GM04503 (cell line): ENCODE results near the gene PCDH19.
A peak's percentile ranks its signal among the peaks of the same experiment; 100 is the strongest.

Experiments
- DNase-seq: peaks from one replicate; pipeline ENCODE4 v3.0.0-alpha.2; 2012; ENCODE audit warnings: low read depth

Gene PCDH19

GRCh38 chrX:100405424-100405823, 4.6 kb downstream of the PCDH19 start:
- no peak for DNase-seq

- no peak for DNase-seq
These were observed 5.2 kb downstream of the PCDH19 start for GRCh38 chrX:100404851-100405250.

DNA sequence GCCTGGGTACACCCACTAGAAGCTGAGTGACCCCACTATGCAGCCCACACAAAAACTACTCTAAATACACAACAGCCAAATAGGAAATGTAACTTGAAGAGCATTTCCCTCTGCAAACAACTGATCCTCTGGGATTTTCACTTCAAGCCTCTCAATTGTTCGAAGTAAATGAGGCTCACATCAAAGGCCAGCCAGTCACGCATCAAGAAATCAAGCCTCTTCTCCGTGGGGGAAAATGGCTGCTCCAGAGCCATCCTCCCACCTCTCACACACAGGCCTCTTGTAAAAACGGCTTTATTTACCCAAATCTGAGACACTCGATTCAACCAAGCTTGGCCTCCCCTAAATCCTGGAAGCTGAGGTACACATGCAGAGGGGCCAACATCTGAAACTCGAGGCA, 14.3 kb downstream of the PCDH19 start:
- no peak for DNase-seq

DNA sequence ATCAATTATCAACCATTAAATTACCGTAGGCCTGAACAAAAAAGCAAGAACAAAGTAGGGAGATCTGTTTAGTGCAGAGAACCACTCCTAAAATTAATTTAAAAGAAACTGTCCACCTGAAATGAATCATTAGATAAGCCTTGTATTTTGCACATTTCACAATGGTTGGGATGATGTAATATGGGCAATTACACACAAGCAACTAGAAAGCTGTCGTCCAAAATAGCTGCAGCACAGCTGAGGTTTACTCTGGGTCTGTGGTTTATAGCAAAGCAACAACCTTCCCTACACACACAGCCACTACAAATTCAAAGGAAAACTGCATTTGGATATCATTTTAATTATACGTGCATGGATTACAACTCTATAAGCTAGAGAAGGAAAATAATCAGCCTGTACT, 28.5 kb downstream of the PCDH19 start:
- no peak for DNase-seq

DNA sequence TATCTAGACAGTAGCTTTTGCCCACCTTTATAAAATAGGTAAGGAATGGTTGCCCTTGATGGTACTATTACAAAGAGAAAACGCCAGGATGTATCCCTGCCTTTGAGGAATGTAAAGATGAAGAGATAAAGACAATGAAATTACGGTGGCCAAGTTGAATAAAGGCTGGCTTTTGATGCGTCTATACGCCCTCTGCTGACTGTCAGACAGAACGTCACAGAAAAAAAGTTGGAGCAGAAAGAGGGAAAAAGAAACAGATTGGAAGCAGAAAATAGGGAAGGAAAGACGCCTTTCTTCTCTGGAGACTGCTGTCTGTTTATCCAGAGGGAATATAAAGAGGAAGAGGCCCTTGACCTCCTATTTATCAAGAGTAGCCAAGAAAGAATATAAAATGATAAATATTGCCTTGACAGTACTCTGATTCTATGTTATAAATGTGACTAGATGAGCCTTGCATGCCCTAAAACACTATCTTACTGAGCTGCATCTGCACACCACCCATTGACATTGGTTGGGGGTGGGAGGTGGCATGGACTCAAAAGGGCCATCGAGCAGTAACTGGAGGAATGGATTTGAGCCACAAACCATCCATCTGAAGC, 30.6 kb downstream of the PCDH19 start:
- DNase-seq = no peak

DNA sequence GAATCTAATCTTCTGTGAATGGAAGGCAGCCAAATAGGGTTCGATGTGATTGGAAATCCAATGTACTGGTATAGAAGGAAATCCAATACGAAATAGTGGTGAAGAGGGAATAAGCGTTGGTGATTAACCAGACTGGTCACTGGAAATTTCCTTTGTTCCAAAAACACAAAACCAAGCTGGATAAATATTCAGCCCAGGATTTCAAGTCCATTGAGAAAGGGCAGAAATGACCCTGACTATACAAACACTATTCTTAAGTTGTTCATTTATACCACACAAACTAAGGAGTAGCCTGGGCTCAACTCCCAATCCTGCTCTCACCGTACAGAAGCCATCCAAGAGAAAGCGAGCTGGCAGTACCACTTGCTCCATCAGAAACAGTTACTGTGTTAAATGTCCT, 32.2 kb downstream of the PCDH19 start:
- no peak for DNase-seq

GRCh38 chrX:100376576-100376975, 33.5 kb downstream of the PCDH19 start:
- DNase-seq = peak; percentile 6

GRCh38 chrX:100373673-100374072, 36.4 kb downstream of the PCDH19 start:
- DNase-seq = no peak

DNA sequence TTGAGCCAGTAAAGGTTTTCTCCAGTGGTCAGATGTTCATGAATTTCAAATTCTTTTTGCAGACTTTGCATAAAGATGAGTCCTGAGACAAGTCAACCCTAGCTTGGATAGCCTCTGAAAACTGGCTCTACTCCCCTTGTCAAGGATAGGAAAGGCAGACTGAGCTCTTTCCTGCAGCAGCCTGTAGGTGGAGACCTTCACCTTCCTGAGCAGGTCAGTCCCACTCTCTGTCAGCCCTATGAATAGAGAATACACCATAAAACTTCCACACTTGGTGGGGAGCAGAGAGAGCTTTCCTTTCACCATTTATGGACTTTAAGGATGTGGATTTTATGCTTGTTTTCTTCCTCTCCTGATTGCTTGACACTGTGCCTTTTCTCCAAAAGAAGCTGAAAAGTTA, 41.9 kb downstream of the PCDH19 start:
- DNase-seq = no peak

- DNase-seq = no peak
These were observed 46.2 kb downstream of the PCDH19 start for GRCh38 chrX:100363896-100364295.

- DNase-seq = no peak
These were observed 51.3 kb downstream of the PCDH19 start for GRCh38 chrX:100358766-100359165.

DNA sequence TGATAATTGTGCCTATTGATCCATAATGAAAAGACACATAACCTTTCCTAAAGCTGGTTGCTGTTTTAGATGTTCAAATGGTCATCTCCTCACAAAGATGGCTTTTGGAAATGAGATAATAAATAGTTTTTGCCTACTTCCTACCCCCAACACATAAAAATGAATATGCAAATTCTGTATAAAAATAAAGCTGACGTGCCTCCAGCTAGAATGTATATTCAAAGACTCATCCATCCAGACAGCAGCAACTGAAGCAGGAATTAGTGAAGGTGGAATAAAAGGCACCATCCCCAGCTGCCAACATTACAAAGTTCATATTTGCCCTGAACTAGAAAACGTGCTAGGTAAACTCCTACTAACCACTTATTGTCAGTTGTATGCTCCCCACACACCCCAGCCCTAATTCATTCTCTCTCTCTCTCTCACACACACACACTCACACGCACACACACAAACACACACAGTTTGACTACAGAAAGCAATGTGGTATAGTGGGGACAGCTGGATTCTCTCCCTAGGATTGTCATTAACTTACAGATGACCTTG, 53.6 kb downstream of the PCDH19 start:
- DNase-seq = no peak

DNA sequence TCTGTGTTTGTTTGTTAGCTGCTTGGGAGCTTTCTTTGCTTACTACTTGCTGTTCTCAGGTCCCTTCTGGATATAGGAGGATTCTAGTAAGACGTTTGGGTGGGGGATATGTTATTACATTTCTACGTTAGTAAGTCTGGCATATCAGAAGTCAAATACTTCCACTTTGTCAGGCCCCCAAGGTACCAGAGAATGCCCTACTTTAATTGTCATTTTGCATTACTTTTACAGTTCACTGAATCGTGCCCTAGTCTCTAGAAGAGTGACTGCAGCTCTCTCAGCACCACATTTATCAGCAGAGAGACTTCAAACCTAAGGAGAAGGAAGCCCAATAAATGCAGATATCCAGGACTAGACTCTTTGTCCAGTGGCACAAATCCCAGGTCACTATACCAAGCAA, 54.4 kb downstream of the PCDH19 start:
- no peak for DNase-seq

- no peak for DNase-seq
These were observed 56.7 kb downstream of the PCDH19 start for GRCh38 chrX:100353326-100353725.

GRCh38 chrX:100350704-100351489, 59.2 kb downstream of the PCDH19 start:
- DNase-seq = no peak

- no peak for DNase-seq
These were observed 60.7 kb downstream of the PCDH19 start for GRCh38 chrX:100349391-100349790.

- no peak for DNase-seq
These were observed 68.9 kb downstream of the PCDH19 start for GRCh38 chrX:100341142-100341510.

DNA sequence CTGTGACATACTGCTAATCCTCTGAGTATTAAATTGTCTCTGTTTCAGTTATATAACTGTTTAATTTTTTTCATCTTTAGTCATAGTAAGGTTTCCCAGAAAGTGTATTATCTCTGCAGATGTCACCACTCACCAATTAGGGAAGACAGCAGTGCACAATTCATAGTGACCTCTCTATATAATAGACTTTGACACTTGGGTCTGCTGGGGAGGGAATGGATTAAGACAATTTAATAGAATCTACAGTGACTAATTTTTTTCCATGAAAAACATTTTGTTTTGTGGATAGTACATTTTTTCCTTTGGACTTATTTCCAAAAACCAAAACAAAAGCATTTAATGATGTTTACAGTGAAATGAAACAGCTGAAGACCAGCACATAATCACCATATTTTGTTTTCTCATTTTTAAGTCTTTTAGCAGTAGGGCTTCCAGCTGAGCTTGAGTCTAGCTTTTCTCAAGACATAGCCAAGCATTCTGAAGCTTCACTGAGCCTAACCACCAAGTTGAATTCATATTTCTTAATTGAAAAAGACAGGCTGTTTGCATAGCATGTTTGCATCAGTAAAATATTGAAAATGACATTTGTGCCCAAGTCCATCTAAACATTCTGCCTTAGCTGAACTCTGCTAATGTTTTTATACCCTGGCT, 69.5 kb downstream of the PCDH19 start:
- no peak for DNase-seq

DNA sequence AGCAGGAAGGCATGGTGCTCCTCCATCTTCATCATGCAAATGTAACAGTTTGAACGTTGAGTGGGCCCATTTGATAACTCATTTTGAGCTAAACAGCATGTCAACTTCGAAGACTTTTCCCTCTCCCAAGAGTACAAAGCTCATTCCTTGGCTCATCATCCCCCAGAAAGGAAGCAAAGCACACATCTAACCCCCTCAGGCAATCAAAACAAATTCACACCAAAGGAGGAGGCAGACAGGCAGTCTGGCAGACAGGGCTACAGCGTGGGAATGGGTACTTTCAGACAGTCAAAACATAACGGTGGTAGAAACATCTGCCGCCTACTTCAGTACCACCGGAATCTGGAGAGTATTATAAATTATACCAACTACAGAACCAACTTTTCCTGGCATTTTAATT, 81.7 kb downstream of the PCDH19 start:
- no peak for DNase-seq

GRCh38 chrX:100319716-100320115, 90.4 kb downstream of the PCDH19 start:
- DNase-seq = no peak

GRCh38 chrX:100316987-100317386, 93.1 kb downstream of the PCDH19 start:
- DNase-seq = no peak

GRCh38 chrX:100315566-100315965, 94.5 kb downstream of the PCDH19 start:
- DNase-seq = no peak

- DNase-seq = no peak
These were observed 110.5 kb downstream of the PCDH19 start for GRCh38 chrX:100299559-100299958.
